Stimulated activated CD8-positive, alpha-beta memory T cell treated with anti-CD3 and anti-CD28 coated beads, Interleukin-12 subunit alpha, Interleukin-12 subunit beta, amount 100 ng/mL, for 24 hours (primary cell): ENCODE measurements around the gene CBFA2T3.
"Not testable (repeated sequence)": the region's sequence is repeated elsewhere in the genome, so short reads cannot be mapped to it uniquely, and the experiment has no call there.

Experiments
- DNase-seq: peaks from one replicate; pipeline ENCODE4 v3.0.0-alpha.2; 2020; ENCODE audit errors: extremely low read depth

Gene CBFA2T3

DNA sequence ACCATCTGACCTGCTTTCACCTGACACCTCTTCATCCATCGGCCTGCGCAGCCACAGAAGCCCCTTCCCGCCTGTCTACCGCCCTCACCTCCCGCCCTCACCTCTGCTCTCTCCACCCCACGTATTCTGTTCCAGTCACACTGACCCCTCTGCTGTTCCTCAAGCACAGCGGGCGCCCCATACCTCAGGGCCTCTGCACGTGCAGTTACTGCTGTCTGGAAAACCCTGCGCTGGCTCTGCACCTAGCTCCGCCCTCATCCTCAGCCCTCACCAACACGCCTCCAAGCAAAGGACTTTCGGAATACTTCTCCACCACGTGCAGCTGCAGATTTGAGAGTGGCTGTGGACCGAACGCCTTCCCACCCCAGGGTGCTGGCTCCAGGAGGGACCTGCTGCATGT, 85.9 kb downstream of the CBFA2T3 start:
- DNase-seq, result no peak

DNA sequence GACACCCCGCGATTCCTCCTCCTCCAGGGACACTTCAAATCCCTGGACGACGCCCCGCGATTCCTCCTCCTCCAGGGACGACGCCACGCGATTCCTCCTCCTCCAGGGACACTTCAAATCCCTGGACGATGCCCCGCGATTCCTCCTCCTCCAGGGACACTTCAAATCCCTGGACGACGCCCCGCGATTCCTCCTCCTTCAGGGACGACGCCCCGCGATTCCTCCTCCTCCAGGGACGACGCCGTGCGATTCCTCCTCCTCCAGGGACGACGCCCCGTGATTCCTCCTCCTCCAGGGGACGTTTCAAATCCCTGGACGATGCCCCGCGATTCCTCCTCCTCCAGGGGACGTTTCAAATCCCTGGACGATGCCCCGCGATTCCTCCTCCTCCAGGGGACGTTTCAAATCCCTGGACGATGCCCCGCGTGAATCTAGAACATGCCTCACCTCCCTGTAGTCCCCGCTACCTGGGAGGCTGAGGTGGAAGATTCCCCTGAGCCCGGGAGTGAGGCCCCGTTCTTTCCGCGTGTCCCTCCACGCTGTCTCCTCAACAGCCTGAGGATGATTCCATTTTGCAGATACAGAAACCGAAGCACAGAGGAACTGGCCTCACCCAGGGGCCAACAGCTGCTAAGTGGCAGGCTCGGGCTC, 87.2 kb downstream of the CBFA2T3 start:
- DNase-seq, result not testable (repeated sequence)

DNA sequence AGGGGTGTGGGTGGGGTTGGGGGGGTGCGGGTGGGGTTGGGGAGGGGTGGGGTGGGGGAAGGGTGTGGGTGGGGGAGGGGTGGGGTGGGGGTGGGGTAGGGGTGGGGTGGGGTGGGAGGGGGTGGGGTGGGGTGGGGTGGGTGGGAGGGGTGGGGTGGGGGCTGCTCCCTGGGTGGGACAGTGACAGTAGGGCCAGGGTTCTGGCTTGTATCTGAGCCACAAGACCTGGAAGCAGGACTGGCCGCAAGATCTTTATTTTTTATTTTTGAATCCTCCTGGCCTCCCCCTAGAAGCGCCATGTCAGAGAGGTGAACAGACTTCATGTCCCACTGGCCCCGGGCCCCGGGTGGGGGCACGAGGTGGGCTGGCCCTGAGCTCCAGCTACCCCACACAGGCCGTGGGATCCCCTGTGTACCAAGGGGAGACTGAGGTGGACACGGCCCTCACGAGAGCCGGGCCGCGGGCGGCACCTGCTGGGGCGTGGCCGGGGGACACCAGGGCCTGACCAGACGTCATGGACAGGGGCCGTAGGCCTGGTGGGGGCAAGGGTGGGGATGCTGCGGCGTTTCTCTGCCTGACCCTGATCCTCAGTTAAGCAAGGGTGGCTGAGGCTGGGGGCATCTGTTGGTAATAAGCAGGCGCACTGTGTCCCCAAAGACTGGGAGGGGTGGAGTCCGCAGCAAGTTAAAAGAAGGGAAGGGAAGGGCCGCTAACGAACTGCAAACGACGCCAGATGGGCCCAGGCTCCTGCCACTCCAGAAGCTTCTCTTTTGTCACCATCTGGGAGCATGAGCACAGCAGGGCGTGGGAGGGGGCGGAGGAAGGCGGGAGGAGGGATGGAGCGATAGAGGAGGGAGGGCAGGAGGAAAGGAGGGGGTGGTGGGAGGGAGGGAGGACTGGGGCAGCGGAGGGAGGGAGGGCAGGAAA, 88.3 kb downstream of the CBFA2T3 start:
- DNase-seq, result no peak

DNA sequence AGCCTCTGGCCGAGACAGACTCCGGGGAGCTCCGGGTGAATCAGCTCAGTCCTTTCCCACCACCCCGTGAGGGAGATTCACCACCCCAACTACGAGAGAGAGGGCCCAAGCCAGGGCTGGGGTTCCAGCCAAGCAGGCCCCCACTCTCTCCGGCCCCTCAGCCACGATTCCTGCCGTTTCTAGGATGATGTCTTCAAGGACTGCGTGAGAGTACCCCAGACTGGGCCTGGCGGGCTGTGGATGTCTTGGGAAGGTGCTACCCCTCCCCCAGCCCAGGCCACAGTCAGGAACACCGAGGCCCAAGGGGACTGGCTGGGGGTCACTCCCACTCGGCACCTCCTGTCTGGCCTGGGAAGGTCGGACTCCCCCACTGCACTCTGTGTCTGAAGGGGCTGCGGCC, 89.0 kb downstream of the CBFA2T3 start:
- no peak for DNase-seq

DNA sequence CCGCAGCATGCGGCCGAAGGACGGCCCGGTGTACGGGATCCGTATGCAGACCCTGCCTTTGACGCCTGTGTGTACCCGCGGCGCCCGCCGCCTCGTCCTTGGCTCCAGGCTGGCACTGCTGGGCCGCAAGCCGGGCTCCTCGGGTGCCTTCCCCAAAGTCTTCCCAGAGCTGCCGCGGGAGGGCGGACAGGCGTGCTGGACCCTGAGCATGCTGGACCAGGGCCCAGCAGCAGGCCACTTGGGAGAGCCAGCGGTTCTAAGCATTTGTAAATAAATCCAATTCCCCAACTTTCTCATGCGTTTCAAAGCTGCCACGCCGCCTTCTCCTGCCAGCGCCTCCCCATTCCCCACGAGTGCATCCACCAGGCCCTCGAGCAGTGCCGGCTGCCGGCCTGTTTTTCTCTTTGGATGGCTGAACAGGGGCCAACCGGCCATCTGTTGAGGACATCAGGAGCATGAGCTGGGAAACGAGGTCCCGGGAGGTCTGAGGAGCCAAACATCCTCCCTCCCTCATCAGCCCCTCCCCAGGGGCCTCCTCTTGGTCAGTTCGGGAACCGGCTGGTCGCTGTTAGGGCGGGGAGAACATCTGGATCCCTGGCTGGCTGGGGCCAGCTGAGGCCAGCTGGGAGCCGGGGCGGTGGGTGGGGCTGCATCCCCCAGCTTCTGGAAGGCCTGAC, 90.0 kb downstream of the CBFA2T3 start:
- DNase-seq, result no peak

DNA sequence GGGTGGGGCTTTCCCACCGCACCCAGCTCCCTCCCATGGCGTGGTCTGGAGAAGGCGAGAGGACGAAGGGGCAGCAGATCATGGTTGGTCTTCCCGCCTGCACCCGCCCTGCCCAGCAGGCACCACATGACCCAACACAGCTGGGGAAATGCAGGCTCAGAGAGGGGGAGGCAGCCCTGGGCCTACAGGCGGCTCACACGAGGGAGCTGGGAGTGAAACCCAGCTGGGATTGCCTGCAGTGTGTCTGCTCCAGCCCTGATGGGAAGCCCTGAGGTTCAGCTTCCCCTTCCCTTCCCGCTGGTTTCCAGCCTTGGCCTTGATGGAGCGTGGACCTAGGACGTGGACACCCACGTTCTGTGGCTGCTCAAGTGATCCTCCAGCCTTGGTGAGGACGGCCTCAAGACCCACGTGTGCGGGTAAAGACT, 90.6 kb downstream of the CBFA2T3 start:
- no peak for DNase-seq

DNA sequence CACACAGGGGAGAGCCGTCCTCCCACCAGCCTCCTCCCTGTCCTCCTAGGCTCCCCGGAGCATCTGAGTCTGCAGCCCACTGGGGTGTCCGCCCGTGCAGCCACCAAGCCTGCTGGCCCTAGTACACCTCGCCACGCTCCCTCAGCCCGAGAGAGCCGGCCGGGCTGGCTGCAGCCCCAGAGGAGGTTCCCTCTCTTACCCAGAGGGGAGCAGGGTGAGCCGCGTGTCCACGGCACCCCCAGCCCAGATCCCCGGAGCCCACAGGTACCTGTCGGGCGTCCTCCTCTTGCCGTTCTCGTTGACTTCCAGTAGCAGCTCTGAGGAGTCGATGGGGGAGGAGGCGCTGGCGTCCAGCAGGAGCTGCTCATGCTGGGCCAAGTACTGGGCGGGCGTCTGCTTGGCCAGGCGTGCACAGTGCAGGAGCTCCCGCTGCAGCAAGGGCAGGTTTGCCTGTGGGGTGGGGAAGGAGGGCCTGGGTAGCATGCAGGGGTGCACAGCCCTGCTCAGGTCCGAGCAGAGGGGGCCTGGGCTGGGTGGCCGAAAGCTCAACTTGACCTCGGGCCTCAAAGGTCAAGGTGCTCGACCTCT, 91.2 kb downstream of the CBFA2T3 start:
- no peak for DNase-seq

DNA sequence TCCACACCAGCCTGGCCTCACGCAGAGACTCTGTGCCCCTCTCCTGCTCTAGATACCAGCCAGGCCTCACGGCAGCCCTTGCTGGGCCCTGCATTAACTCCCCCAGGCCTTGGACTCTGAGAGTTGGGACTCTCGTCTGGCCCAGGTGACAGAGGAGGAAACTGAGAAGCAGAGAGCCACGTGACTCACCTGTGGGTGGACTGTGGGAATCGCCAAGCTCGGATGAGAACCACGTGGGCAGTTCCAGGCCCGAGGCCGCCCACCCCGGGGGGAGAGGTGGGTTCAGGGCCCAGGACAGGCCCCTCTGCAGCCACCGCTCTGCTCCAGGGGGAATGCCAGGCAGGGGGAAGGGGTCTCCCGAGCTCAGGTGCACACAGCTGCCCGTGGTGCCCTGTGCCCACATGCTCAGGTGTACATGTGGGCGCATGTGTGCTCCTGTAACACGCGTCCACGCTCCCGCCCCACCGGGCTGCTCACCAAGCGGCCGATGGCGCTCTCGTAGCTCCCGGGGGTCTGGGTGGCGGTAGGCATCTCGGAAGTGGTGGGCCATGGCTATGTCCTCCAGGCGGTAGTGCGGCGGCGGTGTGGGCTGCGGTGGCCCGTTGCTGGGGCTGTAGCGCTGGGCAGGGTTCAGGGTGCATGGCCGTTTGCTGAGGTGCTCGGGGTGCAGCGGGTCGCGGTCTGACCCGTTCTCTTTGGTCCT, 92.3 kb downstream of the CBFA2T3 start:
- DNase-seq, result no peak

DNA sequence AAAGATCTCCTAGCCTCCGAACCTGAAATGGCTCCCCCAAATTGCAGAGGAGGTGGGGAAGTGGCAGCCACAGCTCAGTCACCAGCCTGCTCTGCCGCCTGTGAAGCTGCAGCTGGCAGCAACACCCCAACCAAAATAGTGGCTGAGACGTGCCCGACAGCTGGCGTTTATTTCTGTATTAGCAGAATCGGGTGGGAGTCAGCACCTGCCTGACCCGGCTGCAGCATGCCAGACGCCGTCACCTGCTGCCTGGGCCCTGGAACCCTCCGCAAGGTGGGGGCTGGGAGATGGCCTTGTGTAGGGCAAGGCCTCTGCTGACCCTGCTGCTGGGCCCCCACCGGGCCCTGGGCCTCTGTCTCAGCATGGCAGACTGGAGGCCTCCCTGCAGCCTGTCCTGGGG, 93.1 kb downstream of the CBFA2T3 start:
- DNase-seq, result no peak

DNA sequence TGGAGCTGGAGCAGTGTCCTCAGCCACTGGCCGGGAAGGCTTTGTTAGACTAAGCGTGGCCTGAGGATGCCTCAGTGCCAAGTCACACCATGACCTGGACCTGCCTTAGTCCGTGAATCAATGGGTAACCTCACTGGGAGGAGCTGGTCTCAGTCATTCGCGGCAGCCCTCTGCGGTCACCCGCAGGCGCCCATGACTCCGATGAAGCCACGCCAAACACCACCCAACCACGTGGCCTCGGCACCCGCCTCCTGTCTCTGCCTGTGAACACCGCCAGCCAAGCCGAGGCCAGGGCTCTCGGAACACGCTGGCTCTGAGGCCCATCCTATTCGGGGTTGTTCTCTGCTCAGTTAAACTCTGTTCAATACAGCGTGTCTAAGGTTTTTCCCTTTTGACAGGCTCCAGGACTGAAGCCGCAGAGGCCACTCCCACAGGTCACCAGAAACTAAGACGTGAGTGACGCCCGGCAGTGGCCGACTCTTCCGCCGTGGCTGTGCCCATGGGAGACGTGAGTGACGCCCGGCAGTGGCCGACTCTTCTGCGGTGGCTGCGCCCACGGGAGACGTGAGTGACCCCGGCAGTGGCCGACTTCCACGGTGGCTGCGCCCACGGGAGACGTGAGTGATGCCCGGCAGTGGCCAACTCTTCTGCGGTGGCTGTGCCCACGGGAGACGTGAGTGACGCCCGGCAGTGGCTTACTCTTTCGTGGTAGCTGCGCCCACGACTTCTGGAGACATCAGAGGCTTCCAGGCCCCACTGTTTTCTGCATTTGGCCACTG, 93.7 kb downstream of the CBFA2T3 start:
- no peak for DNase-seq

DNA sequence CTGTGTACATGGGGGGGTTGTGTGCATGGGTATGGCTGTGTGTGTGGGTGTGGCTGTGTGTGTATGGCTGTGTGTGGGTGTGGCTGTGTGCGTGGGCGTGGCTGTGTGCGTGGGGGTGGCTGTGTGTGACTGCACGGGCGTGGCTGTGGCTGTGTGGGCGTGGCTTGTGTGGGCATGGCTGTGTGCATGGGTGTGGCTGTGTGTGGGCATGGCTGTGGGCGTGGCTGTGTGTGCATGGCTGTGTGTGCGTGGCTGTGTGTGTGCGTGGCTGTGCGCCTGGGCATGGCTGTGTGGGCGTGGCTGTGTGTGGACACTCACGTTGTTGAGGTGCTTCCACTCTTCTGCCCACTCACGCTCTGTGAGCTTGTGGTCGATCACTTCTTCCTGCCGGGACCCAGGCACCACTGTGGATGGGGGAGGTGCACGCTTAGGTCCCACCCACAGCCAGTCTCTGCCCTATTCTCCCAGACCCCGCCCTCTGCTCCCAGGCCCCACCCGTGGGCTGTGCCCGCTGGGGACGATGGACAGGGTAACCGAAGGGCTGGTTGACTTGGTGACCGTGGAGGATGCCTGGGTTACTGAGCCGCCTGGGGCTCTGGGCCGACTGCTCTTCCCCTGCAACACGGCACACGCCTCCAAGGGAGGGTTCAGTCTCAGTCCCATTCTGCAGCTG, 94.5 kb downstream of the CBFA2T3 start:
- DNase-seq, result no peak

DNA sequence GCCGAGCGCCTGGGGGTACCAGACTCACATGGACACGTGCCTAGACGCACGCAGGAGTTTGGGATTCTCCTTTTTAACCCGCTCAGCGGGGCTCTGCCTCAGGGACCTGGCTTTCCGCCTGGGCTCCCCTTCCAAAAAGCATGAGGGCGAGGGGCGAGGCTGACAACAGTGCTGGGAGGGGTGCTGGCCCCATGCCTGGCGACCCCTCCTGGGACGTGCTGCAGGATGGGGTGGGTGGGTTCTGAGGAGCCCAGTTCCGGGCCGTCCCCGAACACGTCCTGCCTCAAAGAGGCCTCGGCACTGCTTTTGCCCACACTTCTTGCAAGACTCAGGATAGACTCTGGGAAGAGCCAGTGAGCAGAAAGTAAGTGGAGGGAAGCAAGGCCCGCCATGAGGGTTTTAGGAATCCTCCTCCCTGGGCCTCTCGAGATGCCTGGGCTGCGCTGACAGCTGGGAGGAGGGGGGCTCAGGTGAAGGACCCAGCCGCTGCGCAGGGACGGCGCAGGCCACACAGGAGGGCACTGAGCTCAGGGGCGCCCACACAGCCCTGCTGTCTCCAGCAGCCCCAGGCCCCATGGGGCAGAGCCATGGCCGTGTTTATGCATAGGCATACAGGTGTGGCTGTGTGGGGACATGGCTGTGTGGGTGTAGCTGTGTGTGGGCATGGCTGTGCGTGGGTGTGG, 95.2 kb downstream of the CBFA2T3 start:
- DNase-seq, result no peak

DNA sequence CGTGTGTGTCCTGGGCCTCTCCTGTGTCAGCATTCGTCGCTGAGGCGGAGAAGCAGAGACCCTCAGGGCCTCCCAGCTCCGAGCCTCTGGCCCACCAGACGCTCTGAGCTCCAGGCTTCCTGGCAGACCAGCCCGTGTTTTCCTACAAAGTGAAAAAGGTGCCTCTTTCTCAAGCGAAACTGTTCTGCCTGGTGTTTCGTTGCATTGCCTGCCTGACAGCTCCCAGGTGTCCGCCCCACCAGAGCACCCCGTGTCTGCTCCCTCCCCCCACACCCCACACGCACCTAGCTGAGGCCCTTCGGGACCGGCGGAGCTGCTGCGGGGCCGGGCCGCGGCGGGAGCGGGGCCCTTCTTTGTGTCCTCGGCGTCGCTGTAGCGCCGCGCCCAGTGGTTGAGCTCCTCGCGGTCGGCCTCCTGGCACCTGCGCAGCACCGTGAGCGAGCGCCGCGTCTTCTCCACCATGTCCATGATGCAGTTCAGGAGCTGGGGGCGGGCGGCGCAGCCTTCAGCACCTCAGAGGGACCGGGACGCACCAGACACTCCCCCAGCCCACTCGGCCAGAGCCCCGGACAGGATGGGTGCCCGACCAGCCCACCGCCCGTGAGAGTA, 95.9 kb downstream of the CBFA2T3 start:
- DNase-seq, result no peak

DNA sequence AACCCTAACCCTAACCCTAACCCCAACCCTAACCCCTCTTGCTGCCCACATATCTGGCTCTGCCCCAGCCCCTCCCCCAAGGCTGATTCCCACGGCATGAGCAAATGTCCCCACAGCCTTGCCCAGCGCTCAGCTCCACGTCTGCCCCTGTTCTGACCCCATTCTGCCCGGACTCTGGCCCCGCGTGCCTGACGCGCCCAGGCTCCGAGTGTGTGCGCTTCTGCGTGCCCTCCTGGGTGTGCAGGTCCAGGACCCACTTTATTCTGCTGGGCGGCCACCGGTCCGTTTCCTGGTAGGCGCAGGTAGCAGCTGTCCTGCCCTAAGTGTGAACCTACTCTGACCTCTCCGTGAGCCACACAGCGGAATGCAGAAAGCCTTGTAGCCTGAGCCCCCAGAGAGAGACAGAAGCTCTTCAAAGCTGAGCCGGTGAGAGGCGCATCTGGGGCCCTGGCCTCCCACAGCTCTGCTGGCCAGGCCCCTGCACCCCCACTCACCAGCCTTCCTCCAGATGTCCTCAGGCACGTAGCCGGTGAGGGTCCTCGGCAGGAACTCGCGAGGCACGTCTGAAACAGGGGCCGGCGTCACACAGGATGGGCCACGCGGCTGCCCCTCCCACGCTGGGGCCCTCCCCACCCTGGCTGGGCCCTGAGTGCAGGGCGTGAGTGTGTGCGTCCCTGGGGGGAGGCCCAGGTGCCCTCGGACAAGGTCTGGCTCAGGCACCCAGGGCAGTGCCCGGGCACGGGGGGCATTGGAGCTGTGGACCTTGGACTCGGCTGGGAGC, 96.6 kb downstream of the CBFA2T3 start:
- DNase-seq, result no peak

DNA sequence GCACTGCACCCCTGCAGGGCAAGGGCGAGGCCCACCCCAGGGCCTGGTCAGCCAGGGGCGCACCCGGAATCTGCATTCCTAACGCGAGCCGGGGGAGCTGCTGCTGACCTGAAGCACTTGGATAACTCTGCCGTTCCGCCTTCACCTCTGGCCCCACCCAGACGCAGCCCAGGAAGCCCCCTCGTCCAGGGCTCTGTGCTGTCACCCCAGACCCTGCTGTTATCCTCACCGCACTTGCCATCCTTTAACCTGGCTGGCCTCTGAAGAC, 97.3 kb downstream of the CBFA2T3 start:
- no peak for DNase-seq

DNA sequence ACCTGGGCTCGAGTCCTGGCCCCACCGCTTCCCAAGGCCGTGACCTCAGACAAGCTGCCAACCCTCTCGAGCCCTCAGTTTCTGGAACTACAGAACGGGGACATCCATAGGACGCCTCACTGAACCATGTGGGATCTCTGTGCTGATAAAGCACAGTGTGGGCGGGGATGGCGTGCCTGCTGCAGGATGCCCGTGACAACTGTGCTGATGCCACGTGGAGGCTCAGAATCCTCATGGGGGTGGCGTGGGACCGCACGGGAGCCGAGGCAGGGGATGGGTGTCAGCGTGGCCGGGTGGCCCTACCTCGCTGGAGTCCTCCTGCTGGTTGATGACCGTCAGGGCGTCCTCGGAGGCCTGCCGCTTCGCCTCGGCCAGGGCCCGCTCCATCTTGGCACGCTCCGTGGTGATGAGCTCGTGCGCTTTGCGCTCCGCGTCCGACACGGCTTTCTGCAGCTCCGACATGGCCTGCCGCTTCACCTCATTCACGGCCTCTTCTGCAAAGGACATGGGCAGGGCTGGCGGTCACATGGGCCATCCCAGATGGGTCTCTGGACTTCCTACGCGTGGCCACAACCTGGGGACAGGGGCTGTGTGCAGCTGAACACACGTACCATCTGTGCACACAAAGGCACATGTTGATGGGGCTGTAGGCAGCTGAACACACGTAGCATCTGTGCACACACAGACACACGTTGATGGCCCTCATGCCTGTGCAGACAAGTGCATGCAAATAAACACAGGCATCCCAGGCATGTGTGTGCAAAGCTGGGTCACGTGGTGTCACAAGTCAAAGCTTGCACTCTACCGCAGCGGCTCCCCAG, 97.8 kb downstream of the CBFA2T3 start:
- no peak for DNase-seq

DNA sequence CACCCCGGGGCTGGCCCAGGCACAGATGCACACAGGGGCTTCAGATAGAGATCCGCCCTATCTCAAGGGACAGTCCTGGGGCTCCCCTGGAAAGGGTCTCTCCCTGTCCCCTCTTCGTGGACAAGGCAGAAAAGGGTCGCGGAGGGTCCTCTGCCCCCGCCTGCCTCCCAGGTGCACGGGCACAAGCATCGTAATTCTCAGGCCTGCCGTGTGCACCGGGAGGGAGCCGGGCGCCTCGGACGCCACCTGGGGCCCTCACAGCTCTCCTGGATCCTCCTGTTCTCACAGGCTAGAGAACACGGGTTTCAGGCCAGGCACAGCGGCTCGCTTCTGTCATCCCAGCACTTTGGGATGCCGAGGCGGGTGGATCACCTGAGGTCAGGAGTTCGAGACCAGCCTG, 98.7 kb downstream of the CBFA2T3 start:
- no peak for DNase-seq
